GM21515 (cell line): ENCODE data around the gene PIK3IP1.
"Not testable (repeated sequence)": the region's sequence is repeated elsewhere in the genome, so short reads cannot be mapped to it uniquely, and the experiment has no call there.

Source experiments
- ATAC-seq: cut with Tn5 transposase; IDR thresholded peaks from one replicate; pipeline ENCODE4 v1.9.1; 2021; ENCODE audit not compliant: unreplicated experiment

The PIK3IP1 gene

GRCh38 chr22:31253949-31254348 lies 38.3 kb downstream of the PIK3IP1 start:
- no peak for ATAC-seq

- ATAC-seq: no peak
Measured at GRCh38 chr22:31250740-31251600, 41.3 kb downstream of the PIK3IP1 start.

GRCh38 chr22:31248965-31249958 lies 43.0 kb downstream of the PIK3IP1 start:
- no peak for ATAC-seq

- no peak for ATAC-seq
Measured at GRCh38 chr22:31248138-31248745, 44.0 kb downstream of the PIK3IP1 start.

GRCh38 chr22:31247726-31248125 lies 44.6 kb downstream of the PIK3IP1 start:
- no peak for ATAC-seq

GRCh38 chr22:31246687-31247086 lies 45.6 kb downstream of the PIK3IP1 start:
- ATAC-seq: no peak

GRCh38 chr22:31245998-31246397 lies 46.3 kb downstream of the PIK3IP1 start:
- not testable (repeated sequence) for ATAC-seq

- no peak for ATAC-seq
Measured at GRCh38 chr22:31244943-31245451, 47.3 kb downstream of the PIK3IP1 start.

GRCh38 chr22:31244046-31244942 lies 48.0 kb downstream of the PIK3IP1 start:
- no peak for ATAC-seq

GRCh38 chr22:31243339-31244045 lies 48.8 kb downstream of the PIK3IP1 start:
- no peak for ATAC-seq

GRCh38 chr22:31241936-31242335 lies 50.4 kb downstream of the PIK3IP1 start:
- ATAC-seq: no peak

GRCh38 chr22:31241200-31241599 lies 51.1 kb downstream of the PIK3IP1 start:
- ATAC-seq: no peak

GRCh38 chr22:31239771-31240370 lies 52.4 kb downstream of the PIK3IP1 start:
- no peak for ATAC-seq

- ATAC-seq: no peak
Measured at GRCh38 chr22:31238057-31238456, 54.2 kb downstream of the PIK3IP1 start.

- ATAC-seq: not testable (repeated sequence)
Measured at GRCh38 chr22:31236044-31236443, 56.2 kb downstream of the PIK3IP1 start.

- ATAC-seq: no peak
Measured at GRCh38 chr22:31235081-31235480, 57.2 kb downstream of the PIK3IP1 start.

- no peak for ATAC-seq
Measured at GRCh38 chr22:31233001-31233400, 59.3 kb downstream of the PIK3IP1 start.
